Measurements from ENCODE around the gene TMEM181.
A peak's percentile ranks its signal among the peaks of the same experiment; 100 is the strongest.

TMEM181 gene

DNA sequence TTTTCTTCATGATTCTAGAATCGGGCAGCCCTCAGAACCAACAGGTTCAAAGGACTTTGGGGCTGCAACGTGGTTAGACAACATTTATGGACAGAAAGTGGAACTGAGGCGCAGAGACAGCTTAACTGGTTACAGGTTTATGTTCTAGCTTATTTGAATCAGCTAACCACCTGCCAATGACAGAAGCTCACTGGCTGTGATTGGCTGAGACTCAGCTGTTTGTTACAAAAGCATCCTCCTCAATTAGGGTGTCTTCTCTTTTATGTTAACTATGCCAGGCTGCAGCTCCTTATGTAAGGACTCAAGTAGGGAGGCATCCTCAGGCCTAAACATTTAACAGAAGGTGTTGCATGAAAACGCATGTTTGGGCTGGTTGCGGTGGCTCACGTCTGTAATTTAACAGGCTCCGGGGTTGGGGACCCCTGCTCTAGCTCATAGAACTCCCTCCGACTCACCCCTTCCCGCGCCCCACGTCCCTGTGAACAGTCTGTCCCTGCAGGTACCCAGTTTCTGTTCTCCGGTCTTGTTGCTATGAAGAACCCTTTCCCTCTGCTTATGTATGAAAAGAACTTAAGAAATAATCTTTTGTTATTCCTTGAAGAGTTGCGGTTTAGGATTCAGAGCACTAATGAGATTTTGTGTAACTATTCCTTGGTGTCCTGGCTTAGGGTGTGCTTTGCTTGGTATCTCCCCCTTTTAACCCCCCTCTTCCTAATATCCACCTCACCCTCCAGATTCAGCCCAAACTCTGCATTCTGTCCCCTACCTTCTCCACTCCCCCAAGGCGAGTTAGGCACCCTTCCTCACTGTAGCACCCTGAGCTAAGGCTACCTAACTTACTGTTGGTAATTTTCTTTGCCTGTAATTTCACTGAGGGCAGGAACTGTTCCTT lies 1.2 kb upstream of the TMEM181 start:
- no peak for ATAC-seq (ENCODE audit: low read depth)
- H3K4me3 ChIP-seq (ENCODE audit: severe bottlenecking), result no peak overlapping the region
- H3K36me3 ChIP-seq (ENCODE audit: low read depth), result no peaks in the 10 kb centered on the region; the same call in 1 of the 2 replicates
- H3K4me1 ChIP-seq (ENCODE audit: insufficient read depth, poor library complexity, severe bottlenecking), result peaks cover 5% of the 10 kb centered on the region
- TF ChIP-seq, protein P1, sequence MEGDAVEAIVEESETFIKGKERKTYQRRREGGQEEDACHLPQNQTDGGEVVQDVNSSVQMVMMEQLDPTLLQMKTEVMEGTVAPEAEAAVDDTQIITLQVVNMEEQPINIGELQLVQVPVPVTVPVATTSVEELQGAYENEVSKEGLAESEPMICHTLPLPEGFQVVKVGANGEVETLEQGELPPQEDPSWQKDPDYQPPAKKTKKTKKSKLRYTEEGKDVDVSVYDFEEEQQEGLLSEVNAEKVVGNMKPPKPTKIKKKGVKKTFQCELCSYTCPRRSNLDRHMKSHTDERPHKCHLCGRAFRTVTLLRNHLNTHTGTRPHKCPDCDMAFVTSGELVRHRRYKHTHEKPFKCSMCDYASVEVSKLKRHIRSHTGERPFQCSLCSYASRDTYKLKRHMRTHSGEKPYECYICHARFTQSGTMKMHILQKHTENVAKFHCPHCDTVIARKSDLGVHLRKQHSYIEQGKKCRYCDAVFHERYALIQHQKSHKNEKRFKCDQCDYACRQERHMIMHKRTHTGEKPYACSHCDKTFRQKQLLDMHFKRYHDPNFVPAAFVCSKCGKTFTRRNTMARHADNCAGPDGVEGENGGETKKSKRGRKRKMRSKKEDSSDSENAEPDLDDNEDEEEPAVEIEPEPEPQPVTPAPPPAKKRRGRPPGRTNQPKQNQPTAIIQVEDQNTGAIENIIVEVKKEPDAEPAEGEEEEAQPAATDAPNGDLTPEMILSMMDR (IDR thresholded peaks at IDR 0.05; ENCODE audit: poor library complexity, severe bottlenecking), result no peak
- H3K27me3 ChIP-seq (ENCODE audit: insufficient read depth, poor library complexity, severe bottlenecking), result no peaks in the 10 kb centered on the region
- H3K27ac ChIP-seq (ENCODE audit: poor library complexity, severe bottlenecking), result no peak overlapping the region
- no peak for DNase-seq (ENCODE audit: low spot score)
- H3K9me3 ChIP-seq (ENCODE audit: severe bottlenecking), result no peaks in the 10 kb centered on the region

DNA sequence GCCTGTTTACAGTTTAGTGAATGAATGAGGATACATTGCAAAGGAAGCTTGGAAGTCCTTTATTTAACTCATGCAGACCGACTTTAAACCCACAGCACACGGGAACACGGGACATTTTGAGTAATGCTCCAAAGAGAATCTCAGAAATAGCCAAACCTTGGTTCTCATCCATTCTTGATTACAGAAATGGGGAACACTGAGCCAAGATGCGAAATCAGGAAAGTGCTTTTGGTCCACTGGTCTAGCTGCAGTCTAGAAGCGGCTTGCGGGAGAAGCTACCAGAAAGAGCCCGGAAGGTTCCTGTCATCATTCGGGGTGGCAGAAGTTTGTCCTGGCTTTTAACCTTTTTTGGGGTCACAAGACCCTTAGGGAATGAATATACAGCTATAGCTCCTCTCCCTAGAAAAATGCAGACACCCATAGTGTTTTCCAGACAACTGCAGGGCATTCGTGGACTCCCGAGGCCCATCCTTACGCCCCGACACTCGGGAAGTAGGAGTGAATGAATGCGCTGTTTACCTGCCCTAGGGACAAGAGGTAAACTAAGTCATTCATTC lies 475 bp upstream of the TMEM181 start:
- DNase-seq (ENCODE audit: low spot score) (no peak), ATAC-seq (ENCODE audit: low read depth) (no peak)
- Histone ChIP-seq H3K27me3 (ENCODE audit: insufficient read depth, poor library complexity, severe bottlenecking) (no peaks in the 10 kb centered on the region), H3K4me3 (ENCODE audit: severe bottlenecking) (peak overlapping the region; percentile 95), H3K36me3 (ENCODE audit: low read depth) (peaks cover 6% of the 10 kb centered on the region; the same call in 1 of the 2 replicates), H3K4me1 (ENCODE audit: insufficient read depth, poor library complexity, severe bottlenecking) (peaks cover 5% of the 10 kb centered on the region), H3K9me3 (ENCODE audit: severe bottlenecking) (no peaks in the 10 kb centered on the region), H3K27ac (ENCODE audit: poor library complexity, severe bottlenecking) (peak overlapping the region; percentile 62)
- TF ChIP-seq, protein P1 (IDR thresholded peaks at IDR 0.05; ENCODE audit: poor library complexity, severe bottlenecking), result no peak

DNA sequence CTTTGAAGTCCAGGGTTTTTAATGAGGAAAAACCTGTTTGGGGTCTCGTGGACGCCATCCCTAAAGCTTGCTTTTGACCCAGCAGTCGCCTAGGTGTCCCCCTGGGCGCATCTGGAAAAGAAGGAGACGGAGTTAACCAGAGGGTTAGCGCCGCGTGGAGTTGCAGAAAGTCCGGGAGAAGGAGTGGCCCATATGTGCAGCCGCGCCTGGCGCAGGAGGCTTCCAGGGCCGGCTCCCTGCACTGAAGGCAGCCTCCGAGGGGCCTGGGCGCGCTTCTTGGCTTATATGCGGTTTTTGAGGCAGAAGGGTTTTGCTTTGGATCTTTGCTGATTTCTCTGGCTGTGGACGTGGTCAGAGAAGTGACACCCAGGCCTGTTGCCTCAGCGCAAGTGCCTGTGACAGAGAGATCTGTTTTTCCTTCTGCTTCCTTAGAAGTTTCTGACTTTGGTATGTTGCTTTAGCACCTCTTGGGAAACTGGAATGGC lies 987 bp downstream of the TMEM181 start:
- TF ChIP-seq, protein P1 (IDR thresholded peaks at IDR 0.05; ENCODE audit: poor library complexity, severe bottlenecking), result no peak
- Histone ChIP-seq H3K4me1 (ENCODE audit: insufficient read depth, poor library complexity, severe bottlenecking) (peaks cover 5% of the 10 kb centered on the region), H3K4me3 (ENCODE audit: severe bottlenecking) (peak overlapping the region; percentile 95), H3K9me3 (ENCODE audit: severe bottlenecking) (no peaks in the 10 kb centered on the region), H3K36me3 (ENCODE audit: low read depth) (peaks cover 6% of the 10 kb centered on the region; the same call in 1 of the 2 replicates), H3K27ac (ENCODE audit: poor library complexity, severe bottlenecking) (peak overlapping the region; percentile 62), H3K27me3 (ENCODE audit: insufficient read depth, poor library complexity, severe bottlenecking) (no peaks in the 10 kb centered on the region)
- peak; percentile 47 for ATAC-seq (ENCODE audit: low read depth)
- DNase-seq (ENCODE audit: low spot score), result no peak

DNA sequence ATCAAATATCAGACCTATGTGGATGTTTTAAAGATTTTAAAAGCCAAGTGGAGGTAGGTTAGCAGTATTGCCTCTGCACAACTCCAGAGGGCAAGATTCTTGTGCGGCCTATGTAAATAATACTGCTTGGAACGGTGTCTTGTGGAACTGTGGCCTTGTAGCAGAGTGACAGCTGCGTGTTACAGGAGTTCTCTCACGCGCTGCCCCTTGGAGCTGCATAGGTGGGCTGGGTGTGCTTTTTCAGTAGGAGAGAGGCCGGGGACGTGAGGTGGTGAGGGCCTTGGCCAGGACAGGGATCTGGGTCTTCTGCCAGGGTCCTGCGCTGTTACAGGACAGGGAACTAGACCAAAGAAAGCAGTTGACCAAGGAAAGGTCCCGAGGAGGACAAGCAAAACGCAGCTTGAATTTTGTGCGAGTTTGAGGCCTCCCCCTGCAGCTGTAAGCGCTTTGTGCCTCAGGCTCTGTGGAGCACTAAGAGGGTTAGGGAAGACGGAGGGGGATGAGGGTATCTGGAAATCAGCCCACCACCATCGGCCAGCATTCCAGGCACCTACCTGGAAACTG lies 1.5 kb downstream of the TMEM181 start:
- peak overlapping the region; percentile 95 for H3K4me3 ChIP-seq (ENCODE audit: severe bottlenecking)
- TF ChIP-seq, protein P1 (IDR thresholded peaks at IDR 0.05; ENCODE audit: poor library complexity, severe bottlenecking), result no peak

More for the DNA sequence above, 1.5 kb downstream of the TMEM181 start:
- DNase-seq (ENCODE audit: low spot score), result no peak
- H3K9me3 ChIP-seq (ENCODE audit: severe bottlenecking), result no peaks in the 10 kb centered on the region
- peaks cover 5% of the 10 kb centered on the region for H3K4me1 ChIP-seq (ENCODE audit: insufficient read depth, poor library complexity, severe bottlenecking)
- no peaks in the 10 kb centered on the region for H3K27me3 ChIP-seq (ENCODE audit: insufficient read depth, poor library complexity, severe bottlenecking)
- H3K36me3 ChIP-seq (ENCODE audit: low read depth), result peaks cover 6% of the 10 kb centered on the region; the same call in 1 of the 2 replicates
- no peak for ATAC-seq (ENCODE audit: low read depth)
- no peak overlapping the region for H3K27ac ChIP-seq (ENCODE audit: poor library complexity, severe bottlenecking)
